Fibroblast of mammary gland (primary cell): ENCODE results near the gene OTC.
A peak's percentile ranks its signal among the peaks of the same experiment; 100 is the strongest.

Experiments
- DNase-seq: peaks from one replicate; pipeline ENCODE4 v3.0.0-alpha.2; 2010; ENCODE audit warnings: low read depth
- H3K4me3 ChIP-seq: 2 replicates; pipeline ENCODE4 v1.5.1; 2011; ENCODE audit warnings: low read depth, mild to moderate bottlenecking, low read length, moderate library complexity; ENCODE audit not compliant: control insufficient read depth
- CTCF ChIP-seq: conservative IDR thresholded peaks from 2 replicates; pipeline ENCODE4 v1.5.1; 2011; ENCODE audit warnings: low read depth, low read length, inconsistent platforms; ENCODE audit not compliant: control insufficient read depth, insufficient read depth

Gene OTC

DNA sequence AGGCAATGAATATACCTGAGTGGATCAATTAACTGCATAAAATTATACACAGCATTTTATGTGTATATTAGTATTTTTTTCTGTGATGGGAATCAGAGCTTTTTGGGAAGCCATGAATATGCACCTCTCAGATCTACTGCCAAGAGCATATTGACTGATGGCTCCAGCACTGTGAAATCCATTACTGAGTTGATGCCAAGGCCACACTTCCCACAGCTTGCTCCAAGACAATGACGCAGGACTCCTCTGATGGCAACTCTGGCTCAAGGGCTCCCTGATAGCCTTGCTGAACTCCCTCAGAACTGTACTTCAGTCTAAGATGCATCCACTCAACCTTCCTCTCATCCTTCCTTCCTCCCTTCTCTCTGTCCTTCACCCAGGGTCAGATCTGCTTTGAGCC lies 82.7 kb downstream of the OTC start:
- no peak overlapping the region for H3K4me3 ChIP-seq
- no peak for TF ChIP-seq CTCF
- DNase-seq, result no peak

DNA sequence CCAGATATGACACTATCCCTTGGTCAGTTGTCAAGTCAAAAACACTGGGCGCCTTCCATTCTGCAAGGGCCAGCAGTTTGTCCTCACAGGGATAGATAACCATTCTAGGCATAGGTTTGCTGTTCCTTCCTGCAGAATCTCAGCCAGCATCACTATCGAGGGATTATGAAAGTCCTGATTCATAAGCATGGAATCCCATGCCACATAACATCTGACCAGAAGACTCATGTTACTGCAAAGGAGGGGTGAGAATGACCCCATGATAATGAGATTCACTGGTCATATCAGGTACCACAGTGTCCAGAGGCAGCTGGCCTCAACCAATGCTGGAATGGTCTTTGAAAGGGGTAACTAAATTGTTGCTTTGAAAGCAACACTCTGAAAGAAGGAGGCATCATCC lies 84.7 kb downstream of the OTC start:
- no peak for TF ChIP-seq CTCF
- DNase-seq, result peak; percentile 21
- no peak overlapping the region for H3K4me3 ChIP-seq

GRCh38 chrX:38438321-38438720 lies 85.9 kb downstream of the OTC start:
- H3K4me3 ChIP-seq, result no peak overlapping the region
- no peak for TF ChIP-seq CTCF
- DNase-seq, result no peak

GRCh38 chrX:38452603-38453002 lies 100.2 kb downstream of the OTC start:
- DNase-seq, result no peak
- no peak overlapping the region for H3K4me3 ChIP-seq
- no peak for TF ChIP-seq CTCF

DNA sequence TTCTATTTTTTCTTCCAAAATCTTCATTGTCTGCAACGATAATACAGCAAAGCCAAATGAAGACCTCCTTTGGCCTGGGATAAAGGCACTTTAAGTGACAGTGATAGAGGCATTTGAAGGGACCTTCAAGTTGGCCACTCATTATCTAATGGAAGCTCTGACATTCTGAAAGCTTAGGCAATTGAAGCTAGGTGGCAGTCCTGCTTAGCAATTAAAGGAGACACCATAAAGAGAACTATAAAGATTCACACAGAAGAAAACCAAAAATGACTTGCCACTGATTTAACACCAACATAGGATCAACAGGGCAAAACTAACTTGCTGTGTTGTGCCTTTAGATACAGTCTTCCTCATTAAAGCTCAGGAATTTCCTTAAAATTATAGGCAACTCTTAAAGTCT lies 105.7 kb downstream of the OTC start:
- peak; percentile 3 for DNase-seq
- no peak overlapping the region for H3K4me3 ChIP-seq
- no peak for TF ChIP-seq CTCF

DNA sequence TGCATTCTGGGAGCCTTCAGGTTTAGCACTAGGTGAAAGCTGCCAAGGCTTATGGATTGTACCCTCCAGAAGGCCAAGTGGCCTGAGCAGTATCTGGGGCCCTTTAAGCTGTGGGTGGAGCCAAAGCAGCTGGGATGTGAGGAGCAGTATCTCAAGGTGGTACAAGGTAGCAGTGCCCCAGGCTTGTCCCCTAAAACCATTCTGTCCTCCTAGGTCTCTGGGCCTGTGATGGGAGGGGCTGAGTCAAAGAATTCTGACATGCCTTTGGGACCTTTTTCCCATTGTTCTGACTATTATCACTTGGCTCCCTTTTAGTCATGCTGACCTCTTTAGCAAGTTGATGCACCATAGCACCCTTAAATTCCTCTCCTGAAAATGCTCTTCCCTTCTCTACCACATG lies 109.9 kb downstream of the OTC start:
- TF ChIP-seq CTCF, result no peak
- no peak for DNase-seq
- no peak overlapping the region for H3K4me3 ChIP-seq

DNA sequence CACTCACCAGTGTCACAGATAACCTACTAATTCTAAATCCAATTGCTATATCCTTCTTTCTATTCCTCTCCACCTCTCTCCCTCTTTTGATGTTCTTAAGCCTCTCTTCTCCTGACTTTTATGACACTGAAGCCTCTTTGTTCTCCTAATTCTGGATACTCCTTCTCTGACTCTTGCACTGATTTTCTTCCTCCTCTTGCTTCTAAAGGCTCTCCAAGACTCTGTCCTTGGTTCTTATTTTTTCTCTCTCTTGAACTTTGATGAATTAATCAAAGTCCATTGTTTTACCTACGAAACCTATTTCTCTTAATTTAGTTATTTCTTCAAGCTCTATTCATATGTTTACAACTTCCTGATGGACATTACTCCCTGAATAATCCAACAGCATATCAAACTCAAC lies 113.3 kb downstream of the OTC start:
- no peak for DNase-seq
- TF ChIP-seq CTCF, result no peak
- no peak overlapping the region for H3K4me3 ChIP-seq
